Measurements from ENCODE around the gene CHST5. TPM values are rescaled to one million over a fixed set of nuclear protein-coding genes. Genes with fewer than 3 reads are reported as not detected.

CHST5 gene
- total RNA-seq (2013): not detected
- polyA plus RNA-seq (not detected), polyA minus RNA-seq (not detected in 2 replicates), total RNA-seq (0 to 0.23 (median 0) reads per million in 11 experiments)

GRCh38 chr16:75535901-75536300 is at the start of gene CHST5:
CHST5 (minus strand) TSS chr16:75536108; CDS start chr16:75530384, 5,724 bp downstream.
- Histone ChIP-seq H3K4me2 (replicated peaks; ENCODE audit: extremely low read depth, low read length, poor library complexity, severe bottlenecking) (no peak within 1 kb of the TSS), H3K27me3 (ENCODE audit: control insufficient read depth in 2 of 2, insufficient read depth in 2 of 2, low read length in 2 of 2) (no peaks in the 10 kb centered on the region), H3K27ac (ENCODE audit: low read depth in 1 of 2, low read length in 2 of 2) (no peak within 1 kb of the TSS), H3K9me3 (replicated peaks in 1 of 2; ENCODE audit: control insufficient read depth in 1 of 2, insufficient read depth in 1 of 2, low read length in 2 of 2) (no peaks in the 10 kb centered on the region), H3K4me3 (replicated peaks in 1 of 3; ENCODE audit: low read depth in 2 of 3, low read length in 3 of 3) (no peak within 1 kb of the TSS), H4K20me1 (ENCODE audit: insufficient read depth, low read length) (no peaks in the 10 kb centered on the region), H3K36me3 (replicated peaks in 1 of 2; ENCODE audit: control insufficient read depth in 1 of 2, insufficient read depth in 2 of 2, low read length in 2 of 2) (no peaks in the 10 kb centered on the region), H3K79me2 (ENCODE audit: insufficient read depth, low read length) (no peaks in the 10 kb centered on the region), H3K9ac (ENCODE audit: insufficient read depth, low read length, poor library complexity, severe bottlenecking) (no peak within 1 kb of the TSS), H3K4me1 (ENCODE audit: control insufficient read depth in 1 of 2, insufficient read depth in 2 of 2, low read length in 2 of 2) (no peaks in the 10 kb centered on the region), H2AFZ (ENCODE audit: insufficient read depth, low read depth, low read length, poor library complexity, severe bottlenecking) (no peak within 1 kb of the TSS)
- H3K4me3 Mint-ChIP-seq: no peak within 1 kb of the TSS
- 100% methylated on average over 4 of the region's 7 CpGs for WGBS (ENCODE audit: insufficient coverage)
- TF ChIP-seq CTCF (IDR thresholded peaks at IDR 0.05): no peak
- H3K27ac Mint-ChIP-seq: no peak within 1 kb of the TSS
- no peaks in the 10 kb centered on the region for H3K4me1 Mint-ChIP-seq
- intact Hi-C loops (cut with micrococcal nuclease): no loop called here
- no peaks in the 10 kb centered on the region for H3K36me3 Mint-ChIP-seq
- peaks cover 0 to 4% (median 4%) of the 10 kb centered on the region in 3 donors for H3K27me3 Mint-ChIP-seq (ENCODE audit: low read depth in 3 of 3)
- no peak for DNase-seq
- H3K9me3 Mint-ChIP-seq: peaks cover 0 to 2% (median 0%) of the 10 kb centered on the region in 7 donors

- H2AFZ ChIP-seq (ENCODE audit: insufficient read depth, low read depth, low read length, poor library complexity, severe bottlenecking): no peak overlapping the region
- no peaks in the 10 kb centered on the region for H3K9me3 ChIP-seq (replicated peaks in 1 of 2; ENCODE audit: control insufficient read depth in 1 of 2, insufficient read depth in 1 of 2, low read length in 2 of 2)
- no peaks in the 10 kb centered on the region for H3K27me3 ChIP-seq (ENCODE audit: control insufficient read depth in 2 of 2, insufficient read depth in 2 of 2, low read length in 2 of 2)
- H4K20me1 ChIP-seq (ENCODE audit: insufficient read depth, low read length): no peaks in the 10 kb centered on the region
- Mint-ChIP-seq H3K9me3 (no peaks in the 10 kb centered on the region), H3K4me1 (peaks cover 5% of the 10 kb centered on the region), H3K27me3 (ENCODE audit: low read depth in 3 of 3) (no peaks in the 10 kb centered on the region), H3K27ac (peak overlapping the region in 1 of 7 donors; percentile 23), H3K36me3 (peaks cover 25 to 34% of the 10 kb centered on the region in 2 donors), H3K4me3 (no peak overlapping the region)
- no CpG with 5 or more reads among the region's 3 CpGs for WGBS (ENCODE audit: insufficient coverage)
- TF ChIP-seq CTCF (IDR thresholded peaks at IDR 0.05): no peak
- H3K79me2 ChIP-seq (ENCODE audit: insufficient read depth, low read length): no peaks in the 10 kb centered on the region
- no peak overlapping the region for H3K27ac ChIP-seq (ENCODE audit: low read depth in 1 of 2, low read length in 2 of 2)
- no peak overlapping the region for H3K4me2 ChIP-seq (replicated peaks; ENCODE audit: extremely low read depth, low read length, poor library complexity, severe bottlenecking)
- no peaks in the 10 kb centered on the region for H3K4me1 ChIP-seq (ENCODE audit: control insufficient read depth in 1 of 2, insufficient read depth in 2 of 2, low read length in 2 of 2)
- peaks cover 10 to 20% of the 10 kb centered on the region in 2 donors for H3K36me3 ChIP-seq (replicated peaks in 1 of 2; ENCODE audit: control insufficient read depth in 1 of 2, insufficient read depth in 2 of 2, low read length in 2 of 2)
- intact Hi-C loops (cut with micrococcal nuclease): no loop called here
- no peak overlapping the region for H3K9ac ChIP-seq (ENCODE audit: insufficient read depth, low read length, poor library complexity, severe bottlenecking)
- H3K4me3 ChIP-seq (replicated peaks in 1 of 3; ENCODE audit: low read depth in 2 of 3, low read length in 3 of 3): no peak overlapping the region
- DNase-seq: no peak
These were observed 48.2 kb upstream of the CHST5 start for GRCh38 chr16:75584108-75584507.

All from CD14-positive monocyte (primary cell).